Activated CD8-positive, alpha-beta T cell treated with anti-CD3 and anti-CD28 coated beads for 36 hours (primary cell): ENCODE results near the gene MAP3K13. TPM values are rescaled to one million over a fixed set of nuclear protein-coding genes. Genes with fewer than 3 reads are reported as not detected.

Experiments
- ATAC-seq: fragments of 200-7000 bp; cut with Tn5 transposase; one replicate; pipeline ENCODE4 v1.10.0; 2021; ENCODE audit warnings: mild to moderate bottlenecking, moderate library complexity
- CTCF ChIA-PET: fragments of 350-600 bp; sonication (Branson Sonifier 250); formaldehyde crosslinking; loops from one replicate; lab custom pipeline; 2021; ENCODE audit warnings: antibody characterized with exemption; lab: Charles Lee
- POLR2A ChIA-PET: fragments of 350-600 bp; sonication (Branson Sonifier 250); formaldehyde crosslinking; loops from one replicate; lab custom pipeline; 2021; ENCODE audit warnings: antibody characterized with exemption; lab: Charles Lee
- DNase-seq: peaks from one replicate; pipeline ENCODE4 v3.0.0-alpha.2; 2020
- H3K27ac Mint-ChIP-seq: one replicate; pipeline ENCODE4 v1.8.0; 2021; ENCODE audit warnings: mild to moderate bottlenecking, mixed read lengths
- H3K27me3 Mint-ChIP-seq: one replicate; pipeline ENCODE4 v1.8.0; 2021; ENCODE audit warnings: mixed read lengths
- H3K36me3 Mint-ChIP-seq: one replicate; pipeline ENCODE4 v1.8.0; 2021; ENCODE audit warnings: low read depth, mixed read lengths
- H3K4me1 Mint-ChIP-seq: one replicate; pipeline ENCODE4 v1.8.0; 2021; ENCODE audit warnings: low read depth, mixed read lengths
- H3K4me3 Mint-ChIP-seq: one replicate; pipeline ENCODE4 v1.8.0; 2021; ENCODE audit warnings: mild to moderate bottlenecking, moderate library complexity, mixed read lengths
- H3K9me3 Mint-ChIP-seq: one replicate; pipeline ENCODE4 v1.8.0; 2021; ENCODE audit warnings: mixed read lengths
- CTCF ChIP-seq: fragments of 200-600 bp; IDR thresholded peaks from one replicate; pipeline ENCODE4 v1.8.0; 2022; ENCODE audit warnings: antibody characterized with exemption, mild to moderate bottlenecking
- intact Hi-C: fragments of 100-400 bp; cut with micrococcal nuclease; formaldehyde crosslinking; loops from one replicate; pipeline ENCODE4 v1.10.0; 2022
- total RNA-seq, 2 experiments: library from RNA; stranded (reverse); gene quantifications; one replicate each; pipeline ENCODE4 v1.2.3, GENCODE V29; 2021

Gene MAP3K13
- total RNA-seq, 2 experiments from 2014 or later: 8.9 to 10.2 TPM

- Mint-ChIP-seq H3K27me3 (peaks cover 4% of the 10 kb centered on the region), H3K9me3 (no peaks in the 10 kb centered on the region), H3K27ac (no peak overlapping the region), H3K4me1 (peaks cover 7% of the 10 kb centered on the region), H3K36me3 (no peaks in the 10 kb centered on the region), H3K4me3 (no peak overlapping the region)
- CTCF ChIA-PET: interaction anchor here (1.1 to 1.8 kb wide), 3 partner anchors 24 to 126 kb away, joined by 3 to 10 read pairs (median 6); no protein-coding TSS in a partner anchor
- ATAC-seq (no peak), DNase-seq (no peak)
- POLR2A ChIA-PET: no interaction called here
- intact Hi-C loops: no loop called here
- no peak for TF ChIP-seq CTCF
These were observed 171.6 kb downstream of the MAP3K13 start for GRCh38 chr3:185534511-185534910.

- TF ChIP-seq CTCF: no peak
- intact Hi-C loops: no loop called here
- CTCF ChIA-PET: no interaction called here
- H3K27ac Mint-ChIP-seq: peak overlapping the region; percentile 62
- DNase-seq (peak; percentile 50), ATAC-seq (peak; percentile 97)
- POLR2A ChIA-PET: no interaction called here
- H3K27me3 Mint-ChIP-seq: no peaks in the 10 kb centered on the region
- no peaks in the 10 kb centered on the region for H3K36me3 Mint-ChIP-seq
- H3K4me3 Mint-ChIP-seq: no peak overlapping the region
- H3K4me1 Mint-ChIP-seq: peaks cover 7% of the 10 kb centered on the region
- no peaks in the 10 kb centered on the region for H3K9me3 Mint-ChIP-seq
These were observed 174.5 kb downstream of the MAP3K13 start for GRCh38 chr3:185537369-185537970.

Other genes with a start within 250 kb of the MAP3K13 start
- gene C3orf70, start 210.1 kb upstream of the MAP3K13 start, total RNA-seq: under 1 TPM in 1 of 2 experiments, not detected in 1; 0.04 TPM
- 1 to 10 TPM; 4.0 to 5.0 TPM for gene EHHADH, start 109.1 kb upstream of the MAP3K13 start, total RNA-seq
- 10 to 100 TPM; 21.5 to 24.5 TPM for gene TMEM41A, start 135.9 kb downstream of the MAP3K13 start, total RNA-seq
- gene LIPH, start 189.5 kb downstream of the MAP3K13 start, total RNA-seq: not detected
- gene SENP2, start 223.2 kb downstream of the MAP3K13 start, total RNA-seq: 10 to 100 TPM; 22.5 to 28.4 TPM